GM23338 (cell line): ENCODE measurements around the gene PASK. TPM values are rescaled to one million over a fixed set of nuclear protein-coding genes. Genes with fewer than 3 reads are reported as not detected.

Experiments used
- NANOG ChIP-seq: IDR thresholded peaks from 2 replicates; pipeline ENCODE4 v1.6.1; 2016; ENCODE audit warnings: antibody characterized with exemption, borderline replicate concordance
- REST ChIP-seq: IDR thresholded peaks from one replicate; pipeline ENCODE4 v1.6.1; 2018; ENCODE audit warnings: antibody characterized with exemption; ENCODE audit not compliant: unreplicated experiment
- ZNF114 ChIP-seq: fragments of 250-450 bp; sonication (Bioruptor Pico); IDR thresholded peaks from 2 replicates; pipeline ENCODE4 v1.5.0; 2020; ENCODE audit warnings: mild to moderate bottlenecking, moderate library complexity
- ZNF331 ChIP-seq: fragments of 250-450 bp; sonication (Bioruptor Pico); IDR thresholded peaks from 2 replicates; pipeline ENCODE4 v1.5.0; 2020; ENCODE audit warnings: low read depth, mild to moderate bottlenecking, moderate library complexity
- polyA plus RNA-seq: library from polyadenylated mRNA; unstranded; fragments of >200 nt; fragmentation: Nextera tagmentation; extraction: Ambion mirVana; gene quantifications from 2 replicates; pipeline ENCODE4 v1.2.1, GENCODE V29; 2016
- total RNA-seq: library from RNA; depleted of rRNA; stranded (reverse); fragments of >200 nt; shearing (Covaris generic); gene quantifications from 2 replicates; pipeline ENCODE4 v1.2.3, GENCODE V29; 2014
- TF ChIP-seq, protein P1 (sequence below): fragments of 250-450 bp; sonication (Bioruptor Pico); IDR thresholded peaks from 2 replicates; pipeline ENCODE4 v1.5.0; 2020; ENCODE audit warnings: mild to moderate bottlenecking, moderate library complexity

PASK gene
- total and polyA plus RNA-seq, 2 experiments from 2014 or later, result 12.5 to 38.4 TPM

GRCh38 chr2:241074065-241074818 is 75.0 kb downstream of the PASK start (continued):
- TF ChIP-seq, protein P1, sequence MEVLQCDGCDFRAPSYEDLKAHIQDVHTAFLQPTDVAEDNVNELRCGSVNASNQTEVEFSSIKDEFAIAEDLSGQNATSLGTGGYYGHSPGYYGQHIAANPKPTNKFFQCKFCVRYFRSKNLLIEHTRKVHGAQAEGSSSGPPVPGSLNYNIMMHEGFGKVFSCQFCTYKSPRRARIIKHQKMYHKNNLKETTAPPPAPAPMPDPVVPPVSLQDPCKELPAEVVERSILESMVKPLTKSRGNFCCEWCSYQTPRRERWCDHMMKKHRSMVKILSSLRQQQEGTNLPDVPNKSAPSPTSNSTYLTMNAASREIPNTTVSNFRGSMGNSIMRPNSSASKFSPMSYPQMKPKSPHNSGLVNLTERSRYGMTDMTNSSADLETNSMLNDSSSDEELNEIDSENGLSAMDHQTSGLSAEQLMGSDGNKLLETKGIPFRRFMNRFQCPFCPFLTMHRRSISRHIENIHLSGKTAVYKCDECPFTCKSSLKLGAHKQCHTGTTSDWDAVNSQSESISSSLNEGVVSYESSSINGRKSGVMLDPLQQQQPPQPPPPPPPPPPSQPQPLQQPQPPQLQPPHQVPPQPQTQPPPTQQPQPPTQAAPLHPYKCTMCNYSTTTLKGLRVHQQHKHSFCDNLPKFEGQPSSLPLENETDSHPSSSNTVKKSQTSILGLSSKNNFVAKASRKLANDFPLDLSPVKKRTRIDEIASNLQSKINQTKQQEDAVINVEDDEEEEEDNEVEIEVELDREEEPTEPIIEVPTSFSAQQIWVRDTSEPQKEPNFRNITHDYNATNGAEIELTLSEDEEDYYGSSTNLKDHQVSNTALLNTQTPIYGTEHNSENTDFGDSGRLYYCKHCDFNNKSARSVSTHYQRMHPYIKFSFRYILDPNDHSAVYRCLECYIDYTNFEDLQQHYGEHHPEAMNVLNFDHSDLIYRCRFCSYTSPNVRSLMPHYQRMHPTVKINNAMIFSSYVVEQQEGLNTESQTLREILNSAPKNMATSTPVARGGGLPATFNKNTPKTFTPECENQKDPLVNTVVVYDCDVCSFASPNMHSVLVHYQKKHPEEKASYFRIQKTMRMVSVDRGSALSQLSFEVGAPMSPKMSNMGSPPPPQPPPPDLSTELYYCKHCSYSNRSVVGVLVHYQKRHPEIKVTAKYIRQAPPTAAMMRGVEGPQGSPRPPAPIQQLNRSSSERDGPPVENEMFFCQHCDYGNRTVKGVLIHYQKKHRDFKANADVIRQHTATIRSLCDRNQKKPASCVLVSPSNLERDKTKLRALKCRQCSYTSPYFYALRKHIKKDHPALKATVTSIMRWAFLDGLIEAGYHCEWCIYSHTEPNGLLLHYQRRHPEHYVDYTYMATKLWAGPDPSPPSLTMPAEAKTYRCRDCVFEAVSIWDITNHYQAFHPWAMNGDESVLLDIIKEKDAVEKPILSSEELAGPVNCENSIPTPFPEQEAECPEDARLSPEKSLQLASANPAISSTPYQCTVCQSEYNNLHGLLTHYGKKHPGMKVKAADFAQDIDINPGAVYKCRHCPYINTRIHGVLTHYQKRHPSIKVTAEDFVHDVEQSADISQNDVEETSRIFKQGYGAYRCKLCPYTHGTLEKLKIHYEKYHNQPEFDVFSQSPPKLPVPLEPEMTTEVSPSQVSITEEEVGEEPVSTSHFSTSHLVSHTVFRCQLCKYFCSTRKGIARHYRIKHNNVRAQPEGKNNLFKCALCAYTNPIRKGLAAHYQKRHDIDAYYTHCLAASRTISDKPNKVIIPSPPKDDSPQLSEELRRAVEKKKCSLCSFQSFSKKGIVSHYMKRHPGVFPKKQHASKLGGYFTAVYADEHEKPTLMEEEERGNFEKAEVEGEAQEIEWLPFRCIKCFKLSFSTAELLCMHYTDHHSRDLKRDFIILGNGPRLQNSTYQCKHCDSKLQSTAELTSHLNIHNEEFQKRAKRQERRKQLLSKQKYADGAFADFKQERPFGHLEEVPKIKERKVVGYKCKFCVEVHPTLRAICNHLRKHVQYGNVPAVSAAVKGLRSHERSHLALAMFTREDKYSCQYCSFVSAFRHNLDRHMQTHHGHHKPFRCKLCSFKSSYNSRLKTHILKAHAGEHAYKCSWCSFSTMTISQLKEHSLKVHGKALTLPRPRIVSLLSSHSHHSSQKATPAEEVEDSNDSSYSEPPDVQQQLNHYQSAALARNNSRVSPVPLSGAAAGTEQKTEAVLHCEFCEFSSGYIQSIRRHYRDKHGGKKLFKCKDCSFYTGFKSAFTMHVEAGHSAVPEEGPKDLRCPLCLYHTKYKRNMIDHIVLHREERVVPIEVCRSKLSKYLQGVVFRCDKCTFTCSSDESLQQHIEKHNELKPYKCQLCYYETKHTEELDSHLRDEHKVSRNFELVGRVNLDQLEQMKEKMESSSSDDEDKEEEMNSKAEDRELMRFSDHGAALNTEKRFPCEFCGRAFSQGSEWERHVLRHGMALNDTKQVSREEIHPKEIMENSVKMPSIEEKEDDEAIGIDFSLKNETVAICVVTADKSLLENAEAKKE, result no peak
- TF ChIP-seq REST (no peak), ZNF331 (CRISPR knock-in tag) (no peak), ZNF114 (CRISPR knock-in tag) (no peak), NANOG (no peak)
